ENCODE results near the gene SLC12A3.

Gene SLC12A3

DNA sequence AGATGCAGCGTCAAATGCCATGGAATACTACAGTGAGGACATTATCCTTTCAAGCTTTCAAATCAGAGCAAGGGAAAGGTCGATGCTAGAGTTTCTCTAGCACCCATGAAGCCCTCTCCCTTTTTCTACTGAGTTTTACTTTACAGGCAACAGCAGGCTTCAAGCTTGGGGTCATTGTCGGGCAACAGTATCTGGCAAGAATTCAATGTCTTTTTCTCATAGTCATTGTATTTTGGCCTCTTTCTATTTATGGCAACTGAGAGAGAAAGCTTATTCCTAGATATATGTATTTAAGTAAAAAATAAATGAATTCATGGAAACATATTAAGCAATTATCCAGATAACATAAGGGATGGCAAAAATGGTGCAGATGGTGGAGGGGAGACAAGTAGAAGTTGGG is 96.4 kb downstream of the SLC12A3 start:
- DNase-seq (ENCODE audit: extremely low spot score), result no peak
- ChIA-PET POLR2A (no interaction called here), CTCF (no interaction called here)
- TF ChIP-seq LEF1 (IDR thresholded peaks at IDR 0.05; ENCODE audit: borderline replicate concordance) (no peak), CTBP1 (IDR thresholded peaks at IDR 0.05; ENCODE audit: borderline replicate concordance) (no peak), FOXK2 (IDR thresholded peaks at IDR 0.05) (no peak), ARNT (IDR thresholded peaks at IDR 0.05) (no peak), ZNF384 (IDR thresholded peaks at IDR 0.05) (no peak), NFRKB (IDR thresholded peaks at IDR 0.05) (no peak), ELF4 (IDR thresholded peaks at IDR 0.05) (no peak), L3MBTL2 (conservative IDR thresholded peaks at IDR 0.05) (no peak), BHLHE40 (IDR thresholded peaks at IDR 0.05; ENCODE audit: borderline replicate concordance) (no peak), SP1 (IDR thresholded peaks at IDR 0.05) (no peak), FOXM1 (IDR thresholded peaks at IDR 0.05; ENCODE audit: borderline replicate concordance) (no peak), HDGF (IDR thresholded peaks at IDR 0.05; ENCODE audit: borderline replicate concordance) (no peak), TARDBP (IDR thresholded peaks at IDR 0.05) (no peak), SUZ12 (IDR thresholded peaks at IDR 0.05) (no peak), FOXA1 (IDR thresholded peaks at IDR 0.05) (no peak)
- TF ChIP-seq, protein P1, sequence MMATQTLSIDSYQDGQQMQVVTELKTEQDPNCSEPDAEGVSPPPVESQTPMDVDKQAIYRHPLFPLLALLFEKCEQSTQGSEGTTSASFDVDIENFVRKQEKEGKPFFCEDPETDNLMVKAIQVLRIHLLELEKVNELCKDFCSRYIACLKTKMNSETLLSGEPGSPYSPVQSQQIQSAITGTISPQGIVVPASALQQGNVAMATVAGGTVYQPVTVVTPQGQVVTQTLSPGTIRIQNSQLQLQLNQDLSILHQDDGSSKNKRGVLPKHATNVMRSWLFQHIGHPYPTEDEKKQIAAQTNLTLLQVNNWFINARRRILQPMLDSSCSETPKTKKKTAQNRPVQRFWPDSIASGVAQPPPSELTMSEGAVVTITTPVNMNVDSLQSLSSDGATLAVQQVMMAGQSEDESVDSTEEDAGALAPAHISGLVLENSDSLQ (IDR thresholded peaks at IDR 0.05), result no peak

DNA sequence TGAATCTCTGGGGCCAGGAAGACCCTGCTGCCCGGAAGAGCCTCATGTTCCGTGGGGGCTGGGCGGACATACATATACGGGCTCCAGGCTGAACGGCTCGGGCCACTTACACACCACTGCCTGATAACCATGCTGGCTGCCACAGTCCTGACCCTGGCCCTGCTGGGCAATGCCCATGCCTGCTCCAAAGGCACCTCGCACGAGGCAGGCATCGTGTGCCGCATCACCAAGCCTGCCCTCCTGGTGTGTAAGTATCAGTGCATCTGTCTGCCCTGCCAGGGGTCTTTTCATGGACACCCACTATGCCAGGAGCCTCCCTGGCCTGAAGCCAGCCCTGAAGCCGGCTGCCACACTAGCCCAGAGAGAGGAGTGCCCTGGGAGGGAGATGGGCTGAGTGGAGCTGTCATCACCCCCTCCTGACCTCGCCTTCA is 96.9 kb downstream of the SLC12A3 start, which contains the start of gene CETP:
CETP (plus strand) TSS at position 100 of the 431 bp plus-strand sequence; CDS start at position 130, 30 bp downstream.
- no peak for TF ChIP-seq ZNF384 (IDR thresholded peaks at IDR 0.05)
- no peak for TF ChIP-seq FOXA1 (IDR thresholded peaks at IDR 0.05)
- no peak for TF ChIP-seq FOXM1 (IDR thresholded peaks at IDR 0.05; ENCODE audit: borderline replicate concordance)
- no peak for TF ChIP-seq NFRKB (IDR thresholded peaks at IDR 0.05)
- TF ChIP-seq, protein P1 (IDR thresholded peaks at IDR 0.05), result no peak
- no peak for TF ChIP-seq HDGF (IDR thresholded peaks at IDR 0.05; ENCODE audit: borderline replicate concordance)
- TF ChIP-seq L3MBTL2 (conservative IDR thresholded peaks at IDR 0.05), result no peak
- TF ChIP-seq SP1 (IDR thresholded peaks at IDR 0.05), result no peak
- ChIA-PET POLR2A (no interaction called here), CTCF (interaction anchor here (0.7 kb wide), 1 partner anchor 95 kb away, joined by 3 read pairs; no protein-coding TSS in a partner anchor)
- DNase-seq (ENCODE audit: extremely low spot score), result no peak

DNA sequence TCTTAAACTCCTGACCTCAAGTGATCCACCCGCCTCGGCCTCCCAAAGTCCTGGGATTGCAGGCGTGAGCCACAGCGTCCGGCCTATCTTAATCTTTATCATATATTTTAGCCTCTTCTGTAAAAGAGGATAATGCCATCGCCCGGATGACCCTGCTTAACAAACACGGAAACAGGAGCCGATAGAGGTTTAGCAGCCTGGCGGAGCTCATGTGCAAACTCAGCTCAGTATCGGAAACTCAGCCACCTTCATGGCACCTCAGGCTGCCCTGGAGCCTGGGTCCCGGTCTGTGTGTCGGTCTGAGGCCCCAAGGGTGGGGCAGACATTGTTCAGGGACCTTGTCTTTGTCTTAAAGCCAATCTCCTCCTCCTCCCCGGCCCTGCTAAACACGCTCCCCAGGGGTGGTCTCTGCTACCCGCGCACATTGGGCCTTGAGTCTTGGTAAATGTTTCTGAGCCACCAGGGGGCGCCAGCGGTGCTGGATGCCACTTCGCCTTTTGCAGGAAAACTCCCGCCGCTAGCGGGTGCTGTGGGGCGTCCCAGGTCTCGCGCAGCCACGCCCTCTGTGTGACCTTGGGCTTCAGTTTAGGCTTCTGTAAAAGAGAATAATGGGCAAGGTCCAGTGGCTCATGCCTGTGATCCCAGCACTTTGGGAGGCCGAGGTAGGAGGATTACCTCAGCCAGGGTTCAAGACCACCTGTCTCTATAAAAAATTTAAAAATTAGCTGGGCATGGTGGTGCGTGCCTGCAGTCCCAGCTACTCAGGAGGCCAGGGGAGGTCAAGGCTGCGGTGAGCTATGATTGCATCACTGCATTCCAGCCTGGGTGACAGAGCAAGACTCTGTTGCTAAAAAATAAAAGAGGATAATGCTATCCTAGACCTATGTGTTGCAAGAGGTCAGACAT is 99.5 kb downstream of the SLC12A3 start:
- ChIA-PET CTCF (interaction anchor here (0.6 to 2.1 kb wide), 19 partner anchors 8 to 223 kb away, joined by 3 to 15 read pairs (median 4); partner anchors contain the start of gene NLRC5), POLR2A (no interaction called here)
- TF ChIP-seq FOXK2 (IDR thresholded peaks at IDR 0.05), result no peak
- TF ChIP-seq HDGF (IDR thresholded peaks at IDR 0.05; ENCODE audit: borderline replicate concordance), result no peak
- no peak for TF ChIP-seq ELF4 (IDR thresholded peaks at IDR 0.05)
- TF ChIP-seq BHLHE40 (IDR thresholded peaks at IDR 0.05; ENCODE audit: borderline replicate concordance), result no peak
- TF ChIP-seq SUZ12 (IDR thresholded peaks at IDR 0.05), result no peak
- no peak for TF ChIP-seq CTBP1 (IDR thresholded peaks at IDR 0.05; ENCODE audit: borderline replicate concordance)
- no peak for TF ChIP-seq SP1 (IDR thresholded peaks at IDR 0.05)
- DNase-seq (ENCODE audit: extremely low spot score), result peak; percentile 90
